H1 (cell line): Measurements from ENCODE around the gene SNX2. TPM values are rescaled to one million over a fixed set of nuclear protein-coding genes. Genes with fewer than 3 reads are reported as not detected.

ENCODE experiments used
- CTCF ChIA-PET: fragments of 300-600 bp; sonication (Branson Sonifier 250); formaldehyde crosslinking; loops from one replicate; lab custom pipeline; 2021; ENCODE audit not compliant: partially characterized antibody; lab: Charles Lee
- POLR2A ChIA-PET: fragments of 300-600 bp; sonication (Branson Sonifier 250); formaldehyde crosslinking; loops from one replicate; lab custom pipeline; 2021; ENCODE audit warnings: inconsistent platforms; ENCODE audit not compliant: partially characterized antibody; lab: Charles Lee
- DNase-seq, 2 experiments: peaks; one replicate each; pipeline versions ENCODE4 v3.0.0 to v3.0.0-alpha.2; 2010 to 2022; ENCODE audit warnings: low spot score in 2 of 2, low read depth in 1 of 2, mixed read lengths in 1 of 2
- FAIRE-seq: peaks from 2 replicates; lab custom pipeline; 2011; peaks lifted over from hg19 to GRCh38; lab: Jason Lieb, UNC
- H2AFZ ChIP-seq: 2 replicates; pipeline ENCODE4 v1.8.1; 2012; ENCODE audit warnings: low read length, inconsistent platforms
- H2AK5ac ChIP-seq: 2 replicates; pipeline ENCODE4 v1.6.1; 2013; ENCODE audit warnings: low read depth, low read length
- H2BK120ac ChIP-seq: replicated peaks from 2 replicates; pipeline ENCODE3; 2013; ENCODE audit warnings: low read depth, low read length, inconsistent platforms
- H2BK12ac ChIP-seq: 2 replicates; pipeline ENCODE4 v1.6.1; 2013; ENCODE audit warnings: low read depth, low read length
- H2BK15ac ChIP-seq: 2 replicates; pipeline ENCODE4 v1.6.1; 2013; ENCODE audit warnings: low read length
- H2BK20ac ChIP-seq: 2 replicates; pipeline ENCODE4 v1.6.1; 2013; ENCODE audit warnings: low read length
- H2BK5ac ChIP-seq: 2 replicates; pipeline ENCODE4 v1.6.1; 2013; ENCODE audit warnings: low read depth, low read length
- H3K14ac ChIP-seq: 2 replicates; pipeline ENCODE4 v1.6.1; 2013; ENCODE audit warnings: inconsistent platforms; ENCODE audit not compliant: insufficient read length
- H3K18ac ChIP-seq: 2 replicates; pipeline ENCODE4 v1.6.1; 2013; ENCODE audit warnings: low read length; ENCODE audit errors: extremely low read depth
- H3K23ac ChIP-seq: 2 replicates; pipeline ENCODE4 v1.6.1; 2013; ENCODE audit warnings: inconsistent platforms; ENCODE audit not compliant: insufficient read length
- H3K23me2 ChIP-seq: 2 replicates; pipeline ENCODE4 v1.6.1; 2013; ENCODE audit warnings: low read depth, low read length
- H3K27ac ChIP-seq: 2 replicates; pipeline ENCODE4 v1.6.1; 2011; ENCODE audit warnings: low read depth, low read length, inconsistent platforms
- H3K27me3 ChIP-seq, 4 experiments: replicated peaks in 1 of 4; 1 replicate in 1 of 4; 2 replicates in 3 of 4; pipeline versions ENCODE4 v1.6.1 to v1.8.1; 2011 to 2013; ENCODE audit warnings: low read length in 3 of 4, mild to moderate bottlenecking in 3 of 4, inconsistent platforms in 2 of 4, mixed read lengths in 2 of 4, moderate library complexity in 1 of 4; ENCODE audit not compliant: control insufficient read depth in 3 of 4, insufficient read depth in 3 of 4; ENCODE audit errors: extremely low read depth in 1 of 4
- H3K36me3 ChIP-seq, 4 experiments: 2 replicates each; pipeline versions ENCODE4 v1.6.1 to v1.8.1; 2011 to 2013; ENCODE audit warnings: mild to moderate bottlenecking in 4 of 4, low read length in 3 of 4, moderate library complexity in 2 of 4, control low read depth in 1 of 4, inconsistent platforms in 1 of 4; ENCODE audit not compliant: insufficient read depth in 4 of 4, control insufficient read depth in 2 of 4
- H3K4ac ChIP-seq: replicated peaks from 2 replicates; pipeline ENCODE3; 2013; ENCODE audit warnings: low read length, low read depth, mixed read lengths, inconsistent platforms; ENCODE audit not compliant: insufficient read length
- H3K4me1 ChIP-seq, 4 experiments: replicated peaks in 1 of 4; 1 replicate in 1 of 4; 2 replicates in 3 of 4; pipeline versions ENCODE4 v1.6.1 to v1.8.1; 2011 to 2013; ENCODE audit warnings: low read length in 3 of 4, inconsistent platforms in 2 of 4, mixed read lengths in 1 of 4; ENCODE audit not compliant: insufficient read depth in 4 of 4, control insufficient read depth in 3 of 4
- H3K4me2 ChIP-seq, 2 experiments: 2 replicates each; pipeline versions ENCODE4 v1.6.1 to v1.8.1; 2011 to 2013; ENCODE audit warnings: low read depth in 2 of 2, low read length in 2 of 2, control low read depth in 1 of 2, inconsistent platforms in 1 of 2, mild to moderate bottlenecking in 1 of 2; ENCODE audit not compliant: insufficient read depth in 1 of 2
- H3K4me3 ChIP-seq, 4 experiments: fragments of 200-600, 300-600 bp in 1 of 4; sonication (generic), shearing (Covaris generic), sonication (Bioruptor Twin) in 1 of 4; 2 replicates each; pipeline versions ENCODE4 v1.5.1 to v1.8.1; 2011 to 2016; ENCODE audit warnings: low read length in 4 of 4, low read depth in 3 of 4, control low read depth in 2 of 4, inconsistent platforms in 2 of 4, mild to moderate bottlenecking in 2 of 4, mixed read lengths in 1 of 4, moderate library complexity in 1 of 4; ENCODE audit not compliant: insufficient read depth in 2 of 4; ENCODE audit errors: extremely low read depth in 1 of 4
- H3K56ac ChIP-seq: replicated peaks from 2 replicates; pipeline ENCODE3; 2013; ENCODE audit warnings: low read depth, mild to moderate bottlenecking, mixed read lengths, low read length, inconsistent platforms; ENCODE audit not compliant: insufficient read length
- H3K79me1 ChIP-seq: 2 replicates; pipeline ENCODE4 v1.6.1; 2013; ENCODE audit warnings: low read depth, low read length, control low read depth
- H3K79me2 ChIP-seq, 2 experiments: 2 replicates each; pipeline versions ENCODE4 v1.6.1 to v1.8.1; 2012 to 2013; ENCODE audit warnings: low read length in 2 of 2, mild to moderate bottlenecking in 2 of 2, inconsistent platforms in 1 of 2; ENCODE audit not compliant: insufficient read depth in 2 of 2, control insufficient read depth in 1 of 2
- H3K9ac ChIP-seq, 4 experiments: replicated peaks in 1 of 4; 1 replicate in 1 of 4; 2 replicates in 3 of 4; pipeline versions ENCODE4 v1.6.1 to v1.8.1; 2011 to 2013; ENCODE audit warnings: low read depth in 3 of 4, low read length in 3 of 4, control low read depth in 2 of 4, mild to moderate bottlenecking in 2 of 4, moderate library complexity in 2 of 4, inconsistent platforms in 1 of 4; ENCODE audit errors: extremely low read depth in 1 of 4
- H3K9me3 ChIP-seq, 2 experiments: 2 replicates each; pipeline versions ENCODE4 v1.6.1 to v1.8.1; 2012 to 2013; ENCODE audit warnings: mild to moderate bottlenecking in 2 of 2, moderate library complexity in 2 of 2, control low read depth in 1 of 2, inconsistent platforms in 1 of 2, low read depth in 1 of 2, low read length in 1 of 2, mixed read lengths in 1 of 2; ENCODE audit not compliant: insufficient read depth in 2 of 2
- H4K20me1 ChIP-seq, 2 experiments: replicated peaks in 1 of 2; 2 replicates each; pipeline versions ENCODE3 to v1.8.1; 2011 to 2013; ENCODE audit warnings: inconsistent platforms in 2 of 2, low read length in 2 of 2, mild to moderate bottlenecking in 1 of 2; ENCODE audit not compliant: insufficient read depth in 2 of 2, control insufficient read depth in 1 of 2
- H4K5ac ChIP-seq: 2 replicates; pipeline ENCODE4 v1.6.1; 2013; ENCODE audit warnings: low read length, low read depth, mixed read lengths, inconsistent platforms; ENCODE audit not compliant: insufficient read length
- H4K8ac ChIP-seq: 2 replicates; pipeline ENCODE4 v1.8.0; 2013; ENCODE audit warnings: mild to moderate bottlenecking, moderate library complexity, low read length, inconsistent platforms; ENCODE audit not compliant: insufficient read depth; ENCODE audit errors: extremely low read depth
- H4K91ac ChIP-seq: replicated peaks from 2 replicates; pipeline ENCODE3; 2013; ENCODE audit warnings: low read length, mixed read lengths, inconsistent platforms; ENCODE audit not compliant: insufficient read length
- ASH2L ChIP-seq: fragments of 200-600, 300-600 bp; sonication (generic); IDR thresholded peaks from one replicate; pipeline ENCODE4 v1.7.1; 2017; ENCODE audit warnings: low read length
- ATF3 ChIP-seq: IDR thresholded peaks from 2 replicates; pipeline ENCODE4 v1.6.1; 2011; ENCODE audit warnings: low read depth, mild to moderate bottlenecking, low read length; ENCODE audit not compliant: insufficient read depth
- CHD1 ChIP-seq: IDR thresholded peaks from 2 replicates; pipeline ENCODE4 v1.6.1; 2012; ENCODE audit warnings: low read depth, low read length, improper control_type of control experiment
- CTBP2 ChIP-seq: IDR thresholded peaks from 2 replicates; pipeline ENCODE4 v1.7.0; 2011; ENCODE audit warnings: borderline replicate concordance, mild to moderate bottlenecking, moderate library complexity, mixed read lengths, low read length; ENCODE audit not compliant: insufficient read depth, insufficient read length
- FOSL1 ChIP-seq: IDR thresholded peaks from 2 replicates; pipeline ENCODE4 v1.6.1; 2011; ENCODE audit warnings: mild to moderate bottlenecking, low read depth, low read length, moderate library complexity; ENCODE audit not compliant: insufficient read depth
- KDM4A ChIP-seq: IDR thresholded peaks from one replicate; pipeline ENCODE4 v1.7.1; 2012; ENCODE audit warnings: low read depth, mild to moderate bottlenecking, moderate library complexity, low read length, inconsistent platforms; ENCODE audit not compliant: severe bottlenecking
- PHF8 ChIP-seq: fragments of 200-600 bp; sonication (generic); conservative IDR thresholded peaks from 2 replicates; pipeline ENCODE4 v1.7.1; 2012; ENCODE audit warnings: low read depth, mild to moderate bottlenecking, inconsistent platforms, low read length, moderate library complexity
- SRF ChIP-seq: IDR thresholded peaks from 2 replicates; pipeline ENCODE4 v1.6.1; 2011; ENCODE audit warnings: mild to moderate bottlenecking, low read depth, low read length, moderate library complexity
- TEAD4 ChIP-seq: IDR thresholded peaks from 2 replicates; pipeline ENCODE4 v1.6.1; 2012; ENCODE audit warnings: low read depth, low read length, inconsistent platforms, mixed read lengths
- WGBS, 2 experiments: shearing (Covaris generic) in 1 of 2; methylation state at CpG; one replicate each; pipeline versions ENCODE4 v1.1.6 to v1.1.7; 2013 to 2015; ENCODE audit warnings: low lambda C conversion rate in 2 of 2, mixed read lengths in 2 of 2, inconsistent platforms in 1 of 2, low coverage in 1 of 2, missing lambda C conversion rate in 1 of 2; ENCODE audit not compliant: insufficient replicate concordance in 2 of 2, insufficient coverage in 1 of 2, insufficient read length in 1 of 2; ENCODE audit errors: extremely low coverage in 1 of 2, missing lambda C conversion rate in 1 of 2; 5-methylcytosine and 5-hydroxymethylcytosine counted together
- polyA plus RNA-seq, 7 experiments: library from polyadenylated mRNA; depleted of rRNA in 3 of 7; stranded (reverse) in 5 of 7; unstranded in 2 of 7; fragments of >200 nt in 5 of 7; fragments of 200-250 nt in 2 of 7; gene quantifications; 1 replicate in 5 of 7; 2 replicates in 1 of 7; 4 replicates in 1 of 7; pipeline versions ENCODE4 v1.2.1 to v1.2.3, GENCODE V29; 2011 to 2013; ENCODE audit warnings: missing spikeins in 2 of 7, mixed read lengths in 2 of 7
- total RNA-seq: library from RNA; stranded (reverse); fragmentation: NEBNext Ultra II Directional; extraction: Animal tissue kit (Norgen Biotek cat#: 25700); gene quantifications from 2 replicates; pipeline ENCODE4 v1.2.1, GENCODE V29; 2021

Gene SNX2
- total and polyA plus RNA-seq, 2 of the 8 experiments (the other 6 are each of a cell fraction or from before 2014, with no cell fraction given) = 51.0 to 61.2 TPM

GRCh38 chr5:122816756-122817155 lies 41.9 kb downstream of the SNX2 start:
- Histone ChIP-seq H4K8ac (no peak overlapping the region; the same call in 1 of the 2 replicates), H3K9me3 (no peaks in the 10 kb centered on the region), H2BK12ac (no peak overlapping the region), H3K4me2 (peak overlapping the region in 1 of 2 experiments; percentile 54; a peak in 2 of 4 replicates), H2AK5ac (no peak overlapping the region), H2BK120ac (no peak overlapping the region), H3K4me3 (peak overlapping the region in 1 of 4 experiments; percentile 20; a peak in 1 of 8 replicates), H3K4me1 (peaks cover 0 to 3% (median 0%) of the 10 kb centered on the region in 4 experiments; a peak in 2 of 7 replicates), H3K36me3 (peaks cover 0 to 8% (median under 1%) of the 10 kb centered on the region in 4 experiments; a peak in 3 of 8 replicates), H3K79me2 (no peaks in the 10 kb centered on the region), H3K56ac (no peak overlapping the region), H3K27ac (no peak overlapping the region), H3K79me1 (no peaks in the 10 kb centered on the region), H3K14ac (no peak overlapping the region), H4K5ac (no peak overlapping the region), H2BK20ac (no peak overlapping the region), H3K23ac (no peak overlapping the region), H3K9ac (no peak overlapping the region), H3K4ac (no peak overlapping the region), H2BK15ac (no peak overlapping the region), H4K91ac (no peak overlapping the region), H3K23me2 (no peaks in the 10 kb centered on the region), H2AFZ (no peak overlapping the region), H3K27me3 (no peaks in the 10 kb centered on the region), H4K20me1 (no peaks in the 10 kb centered on the region), H3K18ac (no peak overlapping the region), H2BK5ac (no peak overlapping the region)
- no peak for TF ChIP-seq SRF
- no peak for TF ChIP-seq FOSL1
- TF ChIP-seq CTBP2 = no peak
- TF ChIP-seq ASH2L = no peak
- no peak for TF ChIP-seq PHF8
- TF ChIP-seq TEAD4 = no peak
- no peak for TF ChIP-seq ATF3
- no peak for TF ChIP-seq CHD1
- TF ChIP-seq KDM4A = no peak
- DNase-seq = no peak
- ChIA-PET CTCF (interaction anchor here (0.6 kb wide), 1 partner anchor 112 kb away, joined by 3 read pairs; no protein-coding TSS in a partner anchor), POLR2A (no interaction called here)
- FAIRE-seq = peak; percentile 70
- WGBS, 2 experiments = 62% methylated on average over 5 of the region's 5 CpGs; no CpG with 5 or more reads in 1 of the 2 experiments
